ENCODE data around the gene PRKAG2. TPM values are rescaled to one million over a fixed set of nuclear protein-coding genes. Genes with fewer than 3 reads are reported as not detected.
"Not testable (repeated sequence)": the region's sequence is repeated elsewhere in the genome, so short reads cannot be mapped to it uniquely, and the experiment has no call there.

The PRKAG2 gene
- total RNA-seq, 1 donor from 2014 or later = 13.5 TPM

DNA sequence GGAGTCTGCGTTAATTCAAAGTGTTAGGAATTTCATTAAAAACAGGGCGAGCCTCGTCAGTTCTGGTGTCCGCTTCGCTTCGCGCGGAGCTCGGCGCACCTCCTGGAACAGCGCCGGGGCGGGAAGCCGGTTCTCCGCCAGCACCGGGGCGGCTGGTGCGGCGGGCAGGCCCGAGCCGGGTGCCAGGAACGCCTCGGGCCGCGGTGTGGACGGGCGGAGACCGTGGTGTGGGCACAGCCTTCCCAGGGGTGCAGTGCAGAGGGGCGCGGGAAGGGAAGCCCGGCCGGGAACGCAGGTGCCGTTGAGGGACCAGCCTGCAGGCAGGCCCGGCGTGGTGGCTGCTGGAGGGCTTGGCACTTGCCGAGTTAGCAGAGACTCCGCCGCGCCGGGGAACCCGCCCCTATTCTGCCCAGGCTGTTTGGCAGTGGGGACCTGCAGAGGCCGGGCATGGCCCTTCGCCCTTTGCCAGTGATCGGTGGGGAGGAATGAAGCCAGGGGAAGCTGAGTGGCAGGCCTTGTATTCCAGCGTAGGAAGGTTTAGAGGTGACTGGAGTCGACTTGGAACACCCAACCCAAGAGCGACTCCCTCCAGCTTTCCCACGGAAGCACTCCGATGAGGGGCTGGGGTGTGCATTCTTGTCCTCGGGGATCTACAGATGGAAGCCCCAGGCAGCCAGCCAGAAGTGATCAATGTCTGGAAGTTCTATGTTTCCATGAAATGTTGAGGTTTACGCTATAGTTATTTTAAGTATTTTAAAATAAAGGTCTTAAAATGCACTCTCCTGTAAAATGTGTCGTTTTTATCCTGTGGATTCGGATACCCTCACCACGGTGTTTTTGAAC is 356.3 kb downstream of the PRKAG2 start:
- DNase-seq (ENCODE audit: extremely low spot score, unreplicated experiment) = no peak
- Mint-ChIP-seq H3K27me3 (ENCODE audit: unreplicated experiment) (no peaks in the 10 kb centered on the region), H3K4me3 (ENCODE audit: unreplicated experiment) (peak overlapping the region; percentile 79), H3K27ac (ENCODE audit: unreplicated experiment) (peak overlapping the region; percentile 94), H3K9me3 (ENCODE audit: unreplicated experiment) (no peaks in the 10 kb centered on the region), H3K36me3 (ENCODE audit: unreplicated experiment) (no peaks in the 10 kb centered on the region), H3K4me1 (ENCODE audit: unreplicated experiment) (peaks cover 24% of the 10 kb centered on the region)
- TF ChIP-seq, protein P1, sequence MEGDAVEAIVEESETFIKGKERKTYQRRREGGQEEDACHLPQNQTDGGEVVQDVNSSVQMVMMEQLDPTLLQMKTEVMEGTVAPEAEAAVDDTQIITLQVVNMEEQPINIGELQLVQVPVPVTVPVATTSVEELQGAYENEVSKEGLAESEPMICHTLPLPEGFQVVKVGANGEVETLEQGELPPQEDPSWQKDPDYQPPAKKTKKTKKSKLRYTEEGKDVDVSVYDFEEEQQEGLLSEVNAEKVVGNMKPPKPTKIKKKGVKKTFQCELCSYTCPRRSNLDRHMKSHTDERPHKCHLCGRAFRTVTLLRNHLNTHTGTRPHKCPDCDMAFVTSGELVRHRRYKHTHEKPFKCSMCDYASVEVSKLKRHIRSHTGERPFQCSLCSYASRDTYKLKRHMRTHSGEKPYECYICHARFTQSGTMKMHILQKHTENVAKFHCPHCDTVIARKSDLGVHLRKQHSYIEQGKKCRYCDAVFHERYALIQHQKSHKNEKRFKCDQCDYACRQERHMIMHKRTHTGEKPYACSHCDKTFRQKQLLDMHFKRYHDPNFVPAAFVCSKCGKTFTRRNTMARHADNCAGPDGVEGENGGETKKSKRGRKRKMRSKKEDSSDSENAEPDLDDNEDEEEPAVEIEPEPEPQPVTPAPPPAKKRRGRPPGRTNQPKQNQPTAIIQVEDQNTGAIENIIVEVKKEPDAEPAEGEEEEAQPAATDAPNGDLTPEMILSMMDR (IDR thresholded peaks at IDR 0.05) = no peak

- Mint-ChIP-seq H3K9me3 (ENCODE audit: unreplicated experiment) (no peaks in the 10 kb centered on the region), H3K4me3 (ENCODE audit: unreplicated experiment) (peak within 1 kb of the TSS; percentile 92), H3K4me1 (ENCODE audit: unreplicated experiment) (peaks cover 32% of the 10 kb centered on the region), H3K36me3 (ENCODE audit: unreplicated experiment) (no peaks in the 10 kb centered on the region), H3K27me3 (ENCODE audit: unreplicated experiment) (no peaks in the 10 kb centered on the region), H3K27ac (ENCODE audit: unreplicated experiment) (peak within 1 kb of the TSS; percentile 95)
- DNase-seq (ENCODE audit: extremely low spot score, unreplicated experiment) = peak; percentile 98
- TF ChIP-seq, protein P1 (IDR thresholded peaks at IDR 0.05) = no peak
These were observed 357.0 kb downstream of the PRKAG2 start, which contains the start of gene RHEB for GRCh38 chr7:151519765-151520418. Gene RHEB, minus strand, starts transcription at chr7:151519895. Its CDS starts 384 bp downstream, at chr7:151519511.

- TF ChIP-seq, protein P1 (IDR thresholded peaks at IDR 0.05) = peak; percentile 27
- H3K27me3 Mint-ChIP-seq (ENCODE audit: unreplicated experiment); H3K9me3 Mint-ChIP-seq (ENCODE audit: unreplicated experiment); H3K36me3 Mint-ChIP-seq (ENCODE audit: unreplicated experiment): not testable (repeated sequence)
- peaks cover 38% of the 10 kb centered on the region for H3K4me1 Mint-ChIP-seq (ENCODE audit: unreplicated experiment)
- DNase-seq (ENCODE audit: extremely low spot score, unreplicated experiment) = peak; percentile 88
- H3K4me3 Mint-ChIP-seq (ENCODE audit: unreplicated experiment) = peak overlapping the region; percentile 92
- peak overlapping the region; percentile 95 for H3K27ac Mint-ChIP-seq (ENCODE audit: unreplicated experiment)
These were observed 357.8 kb downstream of the PRKAG2 start for GRCh38 chr7:151518947-151519764.

GRCh38 chr7:151518105-151518946 is 358.6 kb downstream of the PRKAG2 start:
- no peaks in the 10 kb centered on the region for H3K27me3 Mint-ChIP-seq (ENCODE audit: unreplicated experiment)
- TF ChIP-seq, protein P1 (IDR thresholded peaks at IDR 0.05) = no peak
- H3K4me3 Mint-ChIP-seq (ENCODE audit: unreplicated experiment) = peak overlapping the region; percentile 92
- H3K36me3 Mint-ChIP-seq (ENCODE audit: unreplicated experiment) = peaks cover 3% of the 10 kb centered on the region
- peaks cover 6% of the 10 kb centered on the region for H3K9me3 Mint-ChIP-seq (ENCODE audit: unreplicated experiment)
- DNase-seq (ENCODE audit: extremely low spot score, unreplicated experiment) = no peak
- peaks cover 41% of the 10 kb centered on the region for H3K4me1 Mint-ChIP-seq (ENCODE audit: unreplicated experiment)
- peak overlapping the region; percentile 95 for H3K27ac Mint-ChIP-seq (ENCODE audit: unreplicated experiment)
